H1 (cell line): Measurements from ENCODE around the gene MAPK14. TPM values are rescaled to one million over a fixed set of nuclear protein-coding genes. Genes with fewer than 3 reads are reported as not detected.

Experiments used
- CTCF ChIA-PET: fragments of 300-600 bp; sonication (Branson Sonifier 250); formaldehyde crosslinking; loops from one replicate; lab custom pipeline; 2021; ENCODE audit not compliant: partially characterized antibody; lab: Charles Lee
- POLR2A ChIA-PET: fragments of 300-600 bp; sonication (Branson Sonifier 250); formaldehyde crosslinking; loops from one replicate; lab custom pipeline; 2021; ENCODE audit warnings: inconsistent platforms; ENCODE audit not compliant: partially characterized antibody; lab: Charles Lee
- DNase-seq, 2 experiments: peaks; one replicate each; pipeline versions ENCODE4 v3.0.0 to v3.0.0-alpha.2; 2010 to 2022; ENCODE audit warnings: low spot score in 2 of 2, low read depth in 1 of 2, mixed read lengths in 1 of 2
- FAIRE-seq: peaks from 2 replicates; lab custom pipeline; 2011; peaks lifted over from hg19 to GRCh38; lab: Jason Lieb, UNC
- H2AFZ ChIP-seq: 2 replicates; pipeline ENCODE4 v1.8.1; 2012; ENCODE audit warnings: low read length, inconsistent platforms
- H2AK5ac ChIP-seq: 2 replicates; pipeline ENCODE4 v1.6.1; 2013; ENCODE audit warnings: low read depth, low read length
- H2BK120ac ChIP-seq: replicated peaks from 2 replicates; pipeline ENCODE3; 2013; ENCODE audit warnings: low read depth, low read length, inconsistent platforms
- H2BK12ac ChIP-seq: 2 replicates; pipeline ENCODE4 v1.6.1; 2013; ENCODE audit warnings: low read depth, low read length
- H2BK15ac ChIP-seq: 2 replicates; pipeline ENCODE4 v1.6.1; 2013; ENCODE audit warnings: low read length
- H2BK20ac ChIP-seq: 2 replicates; pipeline ENCODE4 v1.6.1; 2013; ENCODE audit warnings: low read length
- H2BK5ac ChIP-seq: 2 replicates; pipeline ENCODE4 v1.6.1; 2013; ENCODE audit warnings: low read depth, low read length
- H3K14ac ChIP-seq: 2 replicates; pipeline ENCODE4 v1.6.1; 2013; ENCODE audit warnings: inconsistent platforms; ENCODE audit not compliant: insufficient read length
- H3K18ac ChIP-seq: 2 replicates; pipeline ENCODE4 v1.6.1; 2013; ENCODE audit warnings: low read length; ENCODE audit errors: extremely low read depth
- H3K23ac ChIP-seq: 2 replicates; pipeline ENCODE4 v1.6.1; 2013; ENCODE audit warnings: inconsistent platforms; ENCODE audit not compliant: insufficient read length
- H3K23me2 ChIP-seq: 2 replicates; pipeline ENCODE4 v1.6.1; 2013; ENCODE audit warnings: low read depth, low read length
- H3K27ac ChIP-seq: 2 replicates; pipeline ENCODE4 v1.6.1; 2011; ENCODE audit warnings: low read depth, low read length, inconsistent platforms
- H3K27me3 ChIP-seq, 4 experiments: replicated peaks in 1 of 4; 1 replicate in 1 of 4; 2 replicates in 3 of 4; pipeline versions ENCODE4 v1.6.1 to v1.8.1; 2011 to 2013; ENCODE audit warnings: low read length in 3 of 4, mild to moderate bottlenecking in 3 of 4, inconsistent platforms in 2 of 4, mixed read lengths in 2 of 4, moderate library complexity in 1 of 4; ENCODE audit not compliant: control insufficient read depth in 3 of 4, insufficient read depth in 3 of 4; ENCODE audit errors: extremely low read depth in 1 of 4
- H3K36me3 ChIP-seq, 4 experiments: 2 replicates each; pipeline versions ENCODE4 v1.6.1 to v1.8.1; 2011 to 2013; ENCODE audit warnings: mild to moderate bottlenecking in 4 of 4, low read length in 3 of 4, moderate library complexity in 2 of 4, control low read depth in 1 of 4, inconsistent platforms in 1 of 4; ENCODE audit not compliant: insufficient read depth in 4 of 4, control insufficient read depth in 2 of 4
- H3K4ac ChIP-seq: replicated peaks from 2 replicates; pipeline ENCODE3; 2013; ENCODE audit warnings: low read length, low read depth, mixed read lengths, inconsistent platforms; ENCODE audit not compliant: insufficient read length
- H3K4me1 ChIP-seq, 4 experiments: replicated peaks in 1 of 4; 1 replicate in 1 of 4; 2 replicates in 3 of 4; pipeline versions ENCODE4 v1.6.1 to v1.8.1; 2011 to 2013; ENCODE audit warnings: low read length in 3 of 4, inconsistent platforms in 2 of 4, mixed read lengths in 1 of 4; ENCODE audit not compliant: insufficient read depth in 4 of 4, control insufficient read depth in 3 of 4
- H3K4me2 ChIP-seq, 2 experiments: 2 replicates each; pipeline versions ENCODE4 v1.6.1 to v1.8.1; 2011 to 2013; ENCODE audit warnings: low read depth in 2 of 2, low read length in 2 of 2, control low read depth in 1 of 2, inconsistent platforms in 1 of 2, mild to moderate bottlenecking in 1 of 2; ENCODE audit not compliant: insufficient read depth in 1 of 2
- H3K4me3 ChIP-seq, 4 experiments: fragments of 200-600, 300-600 bp in 1 of 4; sonication (generic), shearing (Covaris generic), sonication (Bioruptor Twin) in 1 of 4; 2 replicates each; pipeline versions ENCODE4 v1.5.1 to v1.8.1; 2011 to 2016; ENCODE audit warnings: low read length in 4 of 4, low read depth in 3 of 4, control low read depth in 2 of 4, inconsistent platforms in 2 of 4, mild to moderate bottlenecking in 2 of 4, mixed read lengths in 1 of 4, moderate library complexity in 1 of 4; ENCODE audit not compliant: insufficient read depth in 2 of 4; ENCODE audit errors: extremely low read depth in 1 of 4
- H3K56ac ChIP-seq: replicated peaks from 2 replicates; pipeline ENCODE3; 2013; ENCODE audit warnings: low read depth, mild to moderate bottlenecking, mixed read lengths, low read length, inconsistent platforms; ENCODE audit not compliant: insufficient read length
- H3K79me1 ChIP-seq: 2 replicates; pipeline ENCODE4 v1.6.1; 2013; ENCODE audit warnings: low read depth, low read length, control low read depth
- H3K79me2 ChIP-seq, 2 experiments: 2 replicates each; pipeline versions ENCODE4 v1.6.1 to v1.8.1; 2012 to 2013; ENCODE audit warnings: low read length in 2 of 2, mild to moderate bottlenecking in 2 of 2, inconsistent platforms in 1 of 2; ENCODE audit not compliant: insufficient read depth in 2 of 2, control insufficient read depth in 1 of 2
- H3K9ac ChIP-seq, 4 experiments: replicated peaks in 1 of 4; 1 replicate in 1 of 4; 2 replicates in 3 of 4; pipeline versions ENCODE4 v1.6.1 to v1.8.1; 2011 to 2013; ENCODE audit warnings: low read depth in 3 of 4, low read length in 3 of 4, control low read depth in 2 of 4, mild to moderate bottlenecking in 2 of 4, moderate library complexity in 2 of 4, inconsistent platforms in 1 of 4; ENCODE audit errors: extremely low read depth in 1 of 4
- H3K9me3 ChIP-seq, 2 experiments: 2 replicates each; pipeline versions ENCODE4 v1.6.1 to v1.8.1; 2012 to 2013; ENCODE audit warnings: mild to moderate bottlenecking in 2 of 2, moderate library complexity in 2 of 2, control low read depth in 1 of 2, inconsistent platforms in 1 of 2, low read depth in 1 of 2, low read length in 1 of 2, mixed read lengths in 1 of 2; ENCODE audit not compliant: insufficient read depth in 2 of 2
- H4K20me1 ChIP-seq, 2 experiments: replicated peaks in 1 of 2; 2 replicates each; pipeline versions ENCODE3 to v1.8.1; 2011 to 2013; ENCODE audit warnings: inconsistent platforms in 2 of 2, low read length in 2 of 2, mild to moderate bottlenecking in 1 of 2; ENCODE audit not compliant: insufficient read depth in 2 of 2, control insufficient read depth in 1 of 2
- H4K5ac ChIP-seq: 2 replicates; pipeline ENCODE4 v1.6.1; 2013; ENCODE audit warnings: low read length, low read depth, mixed read lengths, inconsistent platforms; ENCODE audit not compliant: insufficient read length
- H4K8ac ChIP-seq: 2 replicates; pipeline ENCODE4 v1.8.0; 2013; ENCODE audit warnings: mild to moderate bottlenecking, moderate library complexity, low read length, inconsistent platforms; ENCODE audit not compliant: insufficient read depth; ENCODE audit errors: extremely low read depth
- H4K91ac ChIP-seq: replicated peaks from 2 replicates; pipeline ENCODE3; 2013; ENCODE audit warnings: low read length, mixed read lengths, inconsistent platforms; ENCODE audit not compliant: insufficient read length
- BRCA1 ChIP-seq: IDR thresholded peaks from 2 replicates; pipeline ENCODE4 v1.6.1; 2012; ENCODE audit warnings: low read depth, low read length, improper control_type of control experiment
- CTCF ChIP-seq, 3 experiments: IDR thresholded peaks; 1 replicate in 2 of 3; 2 replicates in 1 of 3; pipeline versions ENCODE4 v1.5.1 to v1.6.1; 2011; ENCODE audit warnings: low read length in 3 of 3, mild to moderate bottlenecking in 3 of 3, inconsistent platforms in 2 of 3, low read depth in 1 of 3, moderate library complexity in 1 of 3; ENCODE audit not compliant: insufficient read depth in 1 of 3; ENCODE audit errors: control extremely low read depth in 1 of 3
- EZH2 ChIP-seq: fragments of 200-600 bp; sonication (generic); IDR thresholded peaks from 2 replicates; pipeline ENCODE4 v1.7.1; 2012; ENCODE audit warnings: low read depth, mild to moderate bottlenecking, moderate library complexity, low read length, inconsistent platforms; ENCODE audit not compliant: severe bottlenecking
- KDM4A ChIP-seq: IDR thresholded peaks from one replicate; pipeline ENCODE4 v1.7.1; 2012; ENCODE audit warnings: low read depth, mild to moderate bottlenecking, moderate library complexity, low read length, inconsistent platforms; ENCODE audit not compliant: severe bottlenecking
- POLR2AphosphoS5 ChIP-seq: IDR thresholded peaks from 2 replicates; pipeline ENCODE4 v1.6.1; 2011; ENCODE audit warnings: low read depth, low read length
- SP1 ChIP-seq: IDR thresholded peaks from 2 replicates; pipeline ENCODE4 v1.6.1; 2011; ENCODE audit warnings: low read depth, low read length
- TBP ChIP-seq: IDR thresholded peaks from 2 replicates; pipeline ENCODE4 v1.6.1; 2011; ENCODE audit warnings: low read depth, low read length, improper control_type of control experiment
- WGBS, 2 experiments: shearing (Covaris generic) in 1 of 2; methylation state at CpG; one replicate each; pipeline versions ENCODE4 v1.1.6 to v1.1.7; 2013 to 2015; ENCODE audit warnings: low lambda C conversion rate in 2 of 2, mixed read lengths in 2 of 2, inconsistent platforms in 1 of 2, low coverage in 1 of 2, missing lambda C conversion rate in 1 of 2; ENCODE audit not compliant: insufficient replicate concordance in 2 of 2, insufficient coverage in 1 of 2, insufficient read length in 1 of 2; ENCODE audit errors: extremely low coverage in 1 of 2, missing lambda C conversion rate in 1 of 2; 5-methylcytosine and 5-hydroxymethylcytosine counted together
- polyA plus RNA-seq, 7 experiments: library from polyadenylated mRNA; depleted of rRNA in 3 of 7; stranded (reverse) in 5 of 7; unstranded in 2 of 7; fragments of >200 nt in 5 of 7; fragments of 200-250 nt in 2 of 7; gene quantifications; 1 replicate in 5 of 7; 2 replicates in 1 of 7; 4 replicates in 1 of 7; pipeline versions ENCODE4 v1.2.1 to v1.2.3, GENCODE V29; 2011 to 2013; ENCODE audit warnings: missing spikeins in 2 of 7, mixed read lengths in 2 of 7
- total RNA-seq: library from RNA; stranded (reverse); fragmentation: NEBNext Ultra II Directional; extraction: Animal tissue kit (Norgen Biotek cat#: 25700); gene quantifications from 2 replicates; pipeline ENCODE4 v1.2.1, GENCODE V29; 2021

MAPK14 gene
- total and polyA plus RNA-seq, 2 of the 8 experiments (the other 6 are each of a cell fraction or from before 2014, with no cell fraction given) = 18.1 to 39.3 TPM

- Histone ChIP-seq H2BK120ac (no peak overlapping the region), H2BK5ac (no peak overlapping the region), H3K4me2 (no peak overlapping the region), H2AFZ (no peak overlapping the region)
- no peak for FAIRE-seq
- DNase-seq = no peak
- TF ChIP-seq KDM4A (no peak), POLR2AphosphoS5 (no peak), CTCF (IDR thresholded peaks at IDR 0.05; ENCODE audit: control extremely low read depth in 1 of 3, insufficient read depth in 1 of 3, low read depth in 1 of 3, low read length in 3 of 3) (no peak), TBP (no peak), EZH2 (no peak), BRCA1 (no peak), SP1 (no peak)
- TF ChIP-seq, all 59 proteins: peak for 0
- Histone ChIP-seq H3K4me1 (no peaks in the 10 kb centered on the region), H3K79me1 (no peaks in the 10 kb centered on the region; the same call in 1 of the 2 replicates), H3K4ac (no peak overlapping the region), H3K23ac (no peak overlapping the region), H4K5ac (no peak overlapping the region), H4K8ac (no peak overlapping the region), H3K4me3 (no peak overlapping the region), H3K27me3 (no peaks in the 10 kb centered on the region), H4K91ac (no peak overlapping the region), H3K9me3 (no peaks in the 10 kb centered on the region), H3K56ac (no peak overlapping the region), H2BK12ac (no peak overlapping the region), H3K36me3 (peaks cover 0 to 7% (median 3%) of the 10 kb centered on the region in 4 experiments; a peak in 3 of 8 replicates), H2BK20ac (no peak overlapping the region), H2AK5ac (no peak overlapping the region), H3K9ac (no peak overlapping the region), H4K20me1 (peaks cover 0 to 4% of the 10 kb centered on the region in 2 experiments), H3K18ac (no peak overlapping the region), H2BK15ac (no peak overlapping the region), H3K14ac (no peak overlapping the region), H3K23me2 (peaks cover 4% of the 10 kb centered on the region; the same call in 1 of the 2 replicates), H3K79me2 (peaks cover 0 to 19% of the 10 kb centered on the region in 2 experiments; a peak in 2 of 4 replicates), H3K27ac (no peak overlapping the region)
- POLR2A ChIA-PET = interaction anchor here (1.2 kb wide), 1 partner anchor 173 kb away, joined by 3 read pairs; no protein-coding TSS in a partner anchor
- WGBS, 2 experiments = 90% methylated on average over 4 of the region's 4 CpGs; no CpG with 5 or more reads in 1 of the 2 experiments
- CTCF ChIA-PET = interaction anchor here (0.6 to 0.9 kb wide), 2 partner anchors 16 to 276 kb away, joined by 3 read pairs; no protein-coding TSS in a partner anchor
Observed at GRCh38 chr6:36063318-36064060, 35.9 kb downstream of the MAPK14 start.
